GM23248 (cell line): ENCODE data around the gene DCDC2.

ENCODE experiments used
- EZH2 ChIP-seq: fragments of 200-600 bp; sonication (generic); IDR thresholded peaks from 2 replicates; pipeline ENCODE4 v1.6.1; 2018; ENCODE audit warnings: antibody characterized with exemption, mild to moderate bottlenecking; ENCODE audit not compliant: insufficient read depth, poor library complexity, severe bottlenecking
- EZH2phosphoT487 ChIP-seq: fragments of 200-600 bp; sonication (generic); IDR thresholded peaks from 2 replicates; pipeline ENCODE4 v1.6.1; 2018; ENCODE audit warnings: antibody characterized with exemption, moderate library complexity, mild to moderate bottlenecking, low read depth; ENCODE audit not compliant: insufficient read depth

DNA sequence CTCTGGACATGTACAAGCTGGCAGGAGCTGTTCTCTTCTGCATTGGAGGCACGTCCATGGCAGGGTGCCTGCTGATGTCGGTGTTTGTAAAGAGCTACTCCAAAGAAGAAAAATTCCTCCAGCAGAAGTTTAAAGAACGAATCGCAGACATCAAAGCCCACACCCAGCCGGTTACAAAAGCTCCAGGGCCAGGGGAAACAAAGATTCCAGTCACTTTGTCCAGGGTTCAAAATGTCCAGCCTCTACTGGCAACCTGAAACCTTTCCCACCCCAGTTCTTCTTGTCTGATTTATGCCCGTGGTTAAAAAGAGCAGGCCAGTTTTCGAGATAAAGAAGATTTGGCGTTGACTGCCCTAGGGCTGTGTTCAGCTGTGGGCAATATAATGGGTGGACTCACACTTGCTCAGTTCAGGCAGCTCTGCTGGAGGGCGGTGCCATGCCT is 212.1 kb downstream of the DCDC2 start:
- TF ChIP-seq EZH2phosphoT487 (no peak), EZH2 (no peak)
